GM18508 (cell line): ENCODE results near the gene ZNF385A.
A peak's percentile ranks its signal among the peaks of the same experiment; 100 is the strongest.
"Not testable (repeated sequence)": the region's sequence is repeated elsewhere in the genome, so short reads cannot be mapped to it uniquely, and the experiment has no call there.

Experiments
- ATAC-seq: cut with Tn5 transposase; IDR thresholded peaks from one replicate; pipeline ENCODE4 v1.9.1; 2021; ENCODE audit warnings: moderate number of reproducible peaks; ENCODE audit not compliant: insufficient read depth, unreplicated experiment

The ZNF385A gene

GRCh38 chr12:54337280-54337842 lies 47.2 kb downstream of the ZNF385A start:
- no peak for ATAC-seq

- ATAC-seq = no peak
Measured at GRCh38 chr12:54333420-54334034, 51.0 kb downstream of the ZNF385A start.

- ATAC-seq = no peak
Measured at GRCh38 chr12:54331461-54331860, 53.1 kb downstream of the ZNF385A start.

GRCh38 chr12:54330442-54330841 lies 54.1 kb downstream of the ZNF385A start:
- ATAC-seq = no peak

- no peak for ATAC-seq
Measured at GRCh38 chr12:54329759-54330158, 54.8 kb downstream of the ZNF385A start.

GRCh38 chr12:54328595-54329337 lies 55.8 kb downstream of the ZNF385A start:
- ATAC-seq = no peak

- not testable (repeated sequence) for ATAC-seq
Measured at GRCh38 chr12:54325442-54326109, 59.0 kb downstream of the ZNF385A start.

- peak; percentile 93 for ATAC-seq
Measured at GRCh38 chr12:54324617-54325441, 59.7 kb downstream of the ZNF385A start, which contains the start of gene COPZ1. Gene COPZ1 (plus strand): TSS chr12:54325131. CDS start chr12:54325164, 33 bp downstream.

- no peak for ATAC-seq
Measured at GRCh38 chr12:54321363-54321762, 63.2 kb downstream of the ZNF385A start.
